Transverse colon (tissue), 4 donors: Measurements from ENCODE around the gene MAGI1.

Source experiments
- EP300 ChIP-seq: sonication (generic); formaldehyde crosslinking; IDR thresholded peaks from one replicate; pipeline ENCODE4 v1.6.1; 2017; ENCODE audit warnings: antibody characterized with exemption, low read depth
- POLR2A ChIP-seq: fragments of 450-650 bp; IDR thresholded peaks from one replicate; pipeline ENCODE4 v1.6.1; 2016; ENCODE audit warnings: antibody characterized with exemption, mild to moderate bottlenecking, moderate library complexity
- POLR2AphosphoS5 ChIP-seq, 3 donors: sonication (generic); formaldehyde crosslinking; IDR thresholded peaks; one replicate each; pipeline ENCODE4 v1.6.1; 2016; ENCODE audit warnings: antibody characterized with exemption in 3 of 3
- TF ChIP-seq, protein P1 (sequence below), 5 experiments: fragments of 200-600 bp in 3 of 5; fragments of 450-650 bp in 2 of 5; sonication (generic) in 3 of 5; IDR thresholded peaks; 1 replicate in 2 of 5; 2 replicates in 3 of 5; pipeline ENCODE4 v1.5.1; 2016 to 2017; ENCODE audit warnings: antibody characterized with exemption in 5 of 5, inconsistent platforms in 3 of 5, mild to moderate bottlenecking in 2 of 5, moderate library complexity in 1 of 5

DNA sequence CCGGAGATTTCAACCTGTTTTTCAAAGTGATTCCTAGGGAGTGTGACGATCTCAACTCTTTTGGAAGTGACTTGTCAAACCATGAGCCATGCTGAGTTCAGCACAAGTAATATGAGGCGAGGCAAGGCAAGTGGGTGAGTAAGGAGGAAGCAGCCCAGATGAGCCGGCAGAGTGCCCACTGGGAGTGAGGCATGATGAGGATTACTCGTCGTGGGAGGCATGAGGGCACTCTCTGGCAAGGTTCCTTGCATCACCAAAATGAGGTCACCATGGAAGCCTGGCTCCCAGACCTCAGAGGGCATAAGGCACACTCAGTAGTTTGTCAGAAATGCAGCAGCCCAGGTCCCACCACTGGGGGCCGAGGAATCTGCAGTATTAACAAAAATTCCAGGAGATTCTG, 636.1 kb downstream of the MAGI1 start:
- TF ChIP-seq, protein P1, sequence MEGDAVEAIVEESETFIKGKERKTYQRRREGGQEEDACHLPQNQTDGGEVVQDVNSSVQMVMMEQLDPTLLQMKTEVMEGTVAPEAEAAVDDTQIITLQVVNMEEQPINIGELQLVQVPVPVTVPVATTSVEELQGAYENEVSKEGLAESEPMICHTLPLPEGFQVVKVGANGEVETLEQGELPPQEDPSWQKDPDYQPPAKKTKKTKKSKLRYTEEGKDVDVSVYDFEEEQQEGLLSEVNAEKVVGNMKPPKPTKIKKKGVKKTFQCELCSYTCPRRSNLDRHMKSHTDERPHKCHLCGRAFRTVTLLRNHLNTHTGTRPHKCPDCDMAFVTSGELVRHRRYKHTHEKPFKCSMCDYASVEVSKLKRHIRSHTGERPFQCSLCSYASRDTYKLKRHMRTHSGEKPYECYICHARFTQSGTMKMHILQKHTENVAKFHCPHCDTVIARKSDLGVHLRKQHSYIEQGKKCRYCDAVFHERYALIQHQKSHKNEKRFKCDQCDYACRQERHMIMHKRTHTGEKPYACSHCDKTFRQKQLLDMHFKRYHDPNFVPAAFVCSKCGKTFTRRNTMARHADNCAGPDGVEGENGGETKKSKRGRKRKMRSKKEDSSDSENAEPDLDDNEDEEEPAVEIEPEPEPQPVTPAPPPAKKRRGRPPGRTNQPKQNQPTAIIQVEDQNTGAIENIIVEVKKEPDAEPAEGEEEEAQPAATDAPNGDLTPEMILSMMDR (IDR thresholded peaks at IDR 0.05): no peak
- TF ChIP-seq POLR2A (no peak), POLR2AphosphoS5 (IDR thresholded peaks at IDR 0.05) (no peak), EP300 (no peak)
